GM10248 (cell line): ENCODE results near the gene NDUFV1.

Experiments used
- CTCF ChIA-PET: fragments of 300-600 bp; sonication (Branson Sonifier 250); formaldehyde crosslinking; extraction: SDS; loops from one replicate; lab custom pipeline; 2021; ENCODE audit warnings: antibody characterized with exemption; lab: Yijun Ruan, JAX
- POLR2A ChIA-PET: fragments of 350-650 bp; sonication (Branson Sonifier 250); formaldehyde crosslinking; extraction: SDS; loops from one replicate; lab custom pipeline; 2020; ENCODE audit warnings: antibody characterized with exemption; lab: Yijun Ruan, JAX
- DNase-seq: peaks from one replicate; pipeline ENCODE4 v3.0.0; 2012; ENCODE audit errors: extremely low spot score
- CTCF ChIP-seq: IDR thresholded peaks from 2 replicates; pipeline ENCODE4 v1.5.1; 2012; ENCODE audit warnings: mild to moderate bottlenecking, low read depth; ENCODE audit errors: extremely low read depth, missing control alignments, control extremely low read depth

The NDUFV1 gene

GRCh38 chr11:67628710-67629385 lies 22.1 kb downstream of the NDUFV1 start:
- no peak for TF ChIP-seq CTCF
- no peak for DNase-seq
- POLR2A ChIA-PET = interaction anchor here (1.2 kb wide), 1 partner anchor 15 kb away, joined by 6 read pairs; no protein-coding TSS in a partner anchor
- CTCF ChIA-PET = interaction anchor here (0.7 to 7.7 kb wide), 28 partner anchors 9 to 272 kb away, joined by 3 to 142 read pairs (median 6); partner anchors contain the start of genes ACY3, ALDH3B2, CLCF1 and GSTP1

DNA sequence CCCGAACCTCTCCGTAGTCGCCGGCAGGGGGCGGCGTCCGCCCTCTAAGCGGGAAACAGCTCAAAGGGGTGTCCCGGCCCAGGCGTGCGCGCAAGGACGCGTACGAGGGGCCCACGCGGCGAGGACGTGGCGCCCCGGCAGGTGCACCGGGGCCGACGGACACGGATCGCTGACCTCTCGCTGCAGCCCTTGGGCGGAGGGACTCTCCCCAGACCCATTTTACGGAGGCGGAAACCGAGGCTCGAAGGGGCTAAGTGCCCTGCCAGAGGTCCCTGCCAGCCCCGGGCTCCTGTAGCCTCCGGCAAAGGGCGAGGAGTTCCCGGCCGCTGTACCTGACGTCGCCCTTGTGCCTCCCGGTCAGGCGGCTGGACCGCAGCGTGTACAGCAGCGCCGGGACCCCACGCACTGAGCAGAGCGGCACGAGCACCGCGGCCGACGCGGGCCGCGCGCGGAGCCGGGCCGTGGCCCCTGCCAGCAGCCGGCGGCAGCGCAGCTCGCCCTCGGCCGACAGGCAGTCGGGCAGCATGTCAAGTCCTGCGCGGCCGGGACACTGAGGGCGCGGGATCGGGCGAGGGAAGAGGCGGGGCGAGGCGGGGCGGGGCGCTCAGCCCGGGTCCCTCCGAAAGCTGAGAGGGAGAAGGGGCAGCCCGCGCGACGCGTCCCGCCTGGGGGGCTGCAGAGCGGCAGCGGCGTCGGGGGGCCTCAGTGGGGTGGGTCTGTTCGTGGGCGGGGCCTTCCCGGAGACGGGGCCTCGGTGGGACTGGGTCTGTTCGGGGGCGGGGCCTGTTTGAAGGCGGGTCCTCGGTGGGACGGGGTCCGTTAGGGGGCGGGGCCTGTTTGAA lies 22.9 kb downstream of the NDUFV1 start, which contains the start of gene NUDT8:
TSS of gene NUDT8 (minus strand) at position 552 of the 842 bp plus-strand sequence. CDS start at position 526, 26 bp downstream.
- peak; percentile 86 for TF ChIP-seq CTCF
- peak; percentile 87 for DNase-seq
- ChIA-PET CTCF (interaction anchor here (0.7 to 7.7 kb wide), 33 partner anchors 10 to 273 kb away, joined by 3 to 142 read pairs (median 6); partner anchors contain the start of genes ACY3, ALDH3B2, CLCF1 and GSTP1), POLR2A (interaction anchor here (0.7 to 1.2 kb wide), 3 partner anchors 16 to 85 kb away, joined by 3 to 6 read pairs (median 4); no protein-coding TSS in a partner anchor)

GRCh38 chr11:67630228-67630942 lies 23.6 kb downstream of the NDUFV1 start:
- TF ChIP-seq CTCF = peak; percentile 61
- CTCF ChIA-PET = interaction anchor here (0.9 to 7.7 kb wide), 26 partner anchors 9 to 176 kb away, joined by 3 to 142 read pairs (median 6); partner anchors contain the start of genes ACY3, ALDH3B2, GSTP1 and TBX10
- POLR2A ChIA-PET = interaction anchor here (0.7 to 1.2 kb wide), 3 partner anchors 16 to 180 kb away, joined by 3 to 6 read pairs (median 4); no protein-coding TSS in a partner anchor
- peak; percentile 99 for DNase-seq

- no peak for TF ChIP-seq CTCF
- ChIA-PET POLR2A (interaction anchor here (0.7 kb wide), 1 partner anchor 181 kb away, joined by 4 read pairs; no protein-coding TSS in a partner anchor), CTCF (interaction anchor here (0.9 to 7.7 kb wide), 15 partner anchors 8 to 175 kb away, joined by 3 to 142 read pairs (median 12); partner anchors contain the start of genes ACY3, ALDH3B2, GSTP1 and TBX10)
- no peak for DNase-seq
Measured at GRCh38 chr11:67630943-67631331, 24.2 kb downstream of the NDUFV1 start.

DNA sequence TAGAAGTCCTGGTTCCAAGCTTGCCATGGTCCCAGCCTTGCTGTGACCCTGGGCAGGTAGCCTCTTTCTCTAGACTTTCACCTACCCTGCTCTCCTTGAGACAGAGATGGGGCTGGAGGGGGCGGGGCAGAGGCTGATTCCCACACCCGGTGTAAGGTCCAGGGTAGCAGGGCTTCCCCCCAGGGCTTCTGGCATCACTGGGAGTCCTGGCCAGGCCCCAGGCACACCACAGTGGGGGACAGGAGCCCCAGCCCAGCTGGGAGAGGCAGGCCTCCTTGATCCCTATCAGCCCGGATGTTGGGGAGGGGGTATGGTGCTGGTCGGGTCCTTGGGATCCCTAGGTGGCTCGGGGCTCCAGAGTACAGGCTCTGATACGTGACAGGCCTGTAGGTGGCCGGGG lies 24.7 kb downstream of the NDUFV1 start:
- ChIA-PET CTCF (interaction anchor here (1.7 to 7.7 kb wide), 7 partner anchors 8 to 175 kb away, joined by 4 to 142 read pairs (median 28); partner anchors contain the start of genes ACY3, GSTP1 and TBX10), POLR2A (no interaction called here)
- no peak for DNase-seq

More for the DNA sequence above, 24.7 kb downstream of the NDUFV1 start:
- no peak for TF ChIP-seq CTCF
